ENCODE measurements around the gene GIPR.
A peak's percentile ranks its signal among the peaks of the same experiment; 100 is the strongest.

GIPR gene

DNA sequence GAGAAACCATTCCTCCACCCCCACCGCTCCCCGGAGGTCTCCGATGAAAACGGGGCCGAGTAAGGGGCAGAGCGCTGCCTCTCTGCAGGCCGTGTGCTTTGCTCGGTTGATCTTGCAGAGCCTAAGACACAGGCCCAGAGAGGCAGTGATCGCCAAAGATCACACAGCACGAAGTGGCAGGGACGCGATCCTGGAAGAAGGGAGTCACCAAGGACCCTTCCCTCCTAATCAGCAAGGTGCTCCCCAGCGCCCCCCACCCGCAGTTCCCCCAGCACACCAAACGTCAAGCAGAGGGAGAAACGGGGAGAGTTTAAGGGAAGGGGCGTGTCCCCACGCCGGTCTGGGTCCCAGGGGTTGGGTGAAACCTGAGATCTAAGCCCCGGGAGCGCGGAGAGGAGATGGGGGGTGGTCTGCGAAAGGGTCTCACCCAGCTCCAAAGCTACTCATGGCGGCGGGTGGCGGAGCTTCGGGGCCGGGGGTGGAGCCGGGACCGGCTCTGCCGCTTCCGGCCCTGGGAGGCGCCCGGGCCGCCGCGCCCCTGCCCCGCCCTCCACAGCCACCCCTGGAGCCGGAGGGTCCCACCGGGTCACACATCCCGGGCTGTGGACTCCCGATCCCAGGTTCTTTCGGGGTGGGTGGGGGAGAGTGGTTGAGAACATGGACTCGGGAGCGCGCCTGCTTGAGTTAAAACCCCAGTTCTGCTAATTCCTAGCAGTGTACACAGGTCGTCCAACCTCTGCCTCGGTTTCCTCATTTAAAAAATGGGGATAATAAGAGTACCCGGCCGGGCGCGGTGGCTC, 28.9 kb upstream of the GIPR start, which contains the start of gene EML2:
Gene EML2, minus strand, starts transcription at position 468 of the 800 bp plus-strand sequence. Its CDS starts 21 bp downstream, at position 447.
- H3K27me3 ChIP-seq (replicated peaks; ENCODE audit: control insufficient read depth, insufficient read depth, low read length), result no peaks in the 10 kb centered on the region
- peak; percentile 71 for DNase-seq (ENCODE audit: extremely low read depth, insufficient read length)
- no peaks in the 10 kb centered on the region; the same call in 1 of the 2 replicates for H3K36me3 ChIP-seq (ENCODE audit: control insufficient read depth, insufficient read depth, low read length)
- TF ChIP-seq, protein P1, sequence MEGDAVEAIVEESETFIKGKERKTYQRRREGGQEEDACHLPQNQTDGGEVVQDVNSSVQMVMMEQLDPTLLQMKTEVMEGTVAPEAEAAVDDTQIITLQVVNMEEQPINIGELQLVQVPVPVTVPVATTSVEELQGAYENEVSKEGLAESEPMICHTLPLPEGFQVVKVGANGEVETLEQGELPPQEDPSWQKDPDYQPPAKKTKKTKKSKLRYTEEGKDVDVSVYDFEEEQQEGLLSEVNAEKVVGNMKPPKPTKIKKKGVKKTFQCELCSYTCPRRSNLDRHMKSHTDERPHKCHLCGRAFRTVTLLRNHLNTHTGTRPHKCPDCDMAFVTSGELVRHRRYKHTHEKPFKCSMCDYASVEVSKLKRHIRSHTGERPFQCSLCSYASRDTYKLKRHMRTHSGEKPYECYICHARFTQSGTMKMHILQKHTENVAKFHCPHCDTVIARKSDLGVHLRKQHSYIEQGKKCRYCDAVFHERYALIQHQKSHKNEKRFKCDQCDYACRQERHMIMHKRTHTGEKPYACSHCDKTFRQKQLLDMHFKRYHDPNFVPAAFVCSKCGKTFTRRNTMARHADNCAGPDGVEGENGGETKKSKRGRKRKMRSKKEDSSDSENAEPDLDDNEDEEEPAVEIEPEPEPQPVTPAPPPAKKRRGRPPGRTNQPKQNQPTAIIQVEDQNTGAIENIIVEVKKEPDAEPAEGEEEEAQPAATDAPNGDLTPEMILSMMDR (IDR thresholded peaks at IDR 0.05; ENCODE audit: insufficient read depth, low read length, poor library complexity, severe bottlenecking), result peak; percentile 77
- H3K4me3 ChIP-seq (replicated peaks; ENCODE audit: low read depth, low read length), result peak within 1 kb of the TSS; percentile 88

DNA sequence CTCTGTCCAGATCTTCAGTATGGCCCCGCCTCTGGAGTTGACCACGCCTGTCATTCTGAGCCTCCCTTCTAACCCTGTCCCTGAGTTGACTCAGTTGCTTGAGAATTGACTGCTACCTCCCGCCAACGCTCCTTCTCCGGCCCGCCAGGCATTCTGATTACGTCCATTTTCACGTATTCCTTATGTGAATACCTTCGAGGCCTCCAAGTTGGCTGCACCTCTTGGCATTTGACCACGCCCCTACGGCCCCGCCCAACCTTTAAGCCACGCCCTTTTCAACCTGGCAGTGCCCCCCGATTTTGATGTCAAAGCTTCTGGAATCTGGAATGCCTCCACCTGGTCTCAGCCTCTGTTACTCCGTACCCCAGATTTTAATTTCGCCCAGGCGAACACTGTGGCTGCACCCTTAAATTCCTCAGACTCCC, 27.2 kb upstream of the GIPR start:
- Histone ChIP-seq H3K36me3 (ENCODE audit: control insufficient read depth, insufficient read depth, low read length) (no peaks in the 10 kb centered on the region; the same call in 1 of the 2 replicates), H3K27me3 (replicated peaks; ENCODE audit: control insufficient read depth, insufficient read depth, low read length) (no peaks in the 10 kb centered on the region), H3K4me3 (replicated peaks; ENCODE audit: low read depth, low read length) (peak overlapping the region; percentile 44)
- TF ChIP-seq, protein P1 (IDR thresholded peaks at IDR 0.05; ENCODE audit: insufficient read depth, low read length, poor library complexity, severe bottlenecking), result no peak
- peak; percentile 73 for DNase-seq (ENCODE audit: extremely low read depth, insufficient read length)

DNA sequence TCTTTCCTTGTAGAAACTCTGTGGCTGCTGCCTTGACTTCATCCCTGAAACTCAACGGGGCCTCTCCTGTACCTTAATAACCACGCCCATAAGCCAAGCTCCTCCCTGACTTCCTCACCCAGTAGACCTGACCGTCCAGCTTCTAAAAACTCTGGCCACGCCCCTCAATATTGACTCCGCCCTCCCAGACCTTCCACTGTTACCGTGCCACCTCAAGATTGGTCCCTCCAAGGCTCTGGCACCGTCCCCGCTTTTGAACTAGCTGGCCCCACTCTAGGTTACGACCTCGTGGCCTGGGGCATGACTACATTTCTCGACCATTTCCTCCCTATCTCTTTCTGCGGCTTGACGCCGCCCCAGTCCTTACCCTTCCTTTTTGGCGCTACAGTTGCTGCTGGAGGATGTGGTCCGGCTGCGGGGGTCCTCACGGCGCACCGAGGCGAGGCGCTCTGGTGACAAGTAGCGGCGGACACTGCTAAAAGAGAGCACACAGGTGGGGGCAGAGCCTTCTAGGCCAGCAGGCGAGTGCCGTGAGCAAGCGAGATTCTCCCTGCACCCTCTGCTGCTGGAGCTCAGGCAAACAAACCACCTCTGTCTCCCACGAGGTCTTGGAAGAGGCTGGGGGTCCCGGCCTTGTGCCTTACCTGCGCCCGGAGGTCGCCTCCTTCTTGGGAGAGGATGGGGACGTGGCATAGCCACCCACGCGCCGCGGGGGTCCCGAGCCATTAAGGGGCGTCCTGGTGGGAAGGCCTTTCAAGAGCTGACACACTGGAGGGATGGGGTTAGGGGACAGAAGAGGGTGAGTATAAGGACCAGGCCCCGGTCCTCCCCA, 26.5 kb upstream of the GIPR start:
- Histone ChIP-seq H3K27me3 (replicated peaks; ENCODE audit: control insufficient read depth, insufficient read depth, low read length) (no peaks in the 10 kb centered on the region), H3K4me3 (replicated peaks; ENCODE audit: low read depth, low read length) (peak overlapping the region; percentile 69), H3K36me3 (ENCODE audit: control insufficient read depth, insufficient read depth, low read length) (no peaks in the 10 kb centered on the region)
- TF ChIP-seq, protein P1 (IDR thresholded peaks at IDR 0.05; ENCODE audit: insufficient read depth, low read length, poor library complexity, severe bottlenecking), result no peak
- peak; percentile 85 for DNase-seq (ENCODE audit: extremely low read depth, insufficient read length)

DNA sequence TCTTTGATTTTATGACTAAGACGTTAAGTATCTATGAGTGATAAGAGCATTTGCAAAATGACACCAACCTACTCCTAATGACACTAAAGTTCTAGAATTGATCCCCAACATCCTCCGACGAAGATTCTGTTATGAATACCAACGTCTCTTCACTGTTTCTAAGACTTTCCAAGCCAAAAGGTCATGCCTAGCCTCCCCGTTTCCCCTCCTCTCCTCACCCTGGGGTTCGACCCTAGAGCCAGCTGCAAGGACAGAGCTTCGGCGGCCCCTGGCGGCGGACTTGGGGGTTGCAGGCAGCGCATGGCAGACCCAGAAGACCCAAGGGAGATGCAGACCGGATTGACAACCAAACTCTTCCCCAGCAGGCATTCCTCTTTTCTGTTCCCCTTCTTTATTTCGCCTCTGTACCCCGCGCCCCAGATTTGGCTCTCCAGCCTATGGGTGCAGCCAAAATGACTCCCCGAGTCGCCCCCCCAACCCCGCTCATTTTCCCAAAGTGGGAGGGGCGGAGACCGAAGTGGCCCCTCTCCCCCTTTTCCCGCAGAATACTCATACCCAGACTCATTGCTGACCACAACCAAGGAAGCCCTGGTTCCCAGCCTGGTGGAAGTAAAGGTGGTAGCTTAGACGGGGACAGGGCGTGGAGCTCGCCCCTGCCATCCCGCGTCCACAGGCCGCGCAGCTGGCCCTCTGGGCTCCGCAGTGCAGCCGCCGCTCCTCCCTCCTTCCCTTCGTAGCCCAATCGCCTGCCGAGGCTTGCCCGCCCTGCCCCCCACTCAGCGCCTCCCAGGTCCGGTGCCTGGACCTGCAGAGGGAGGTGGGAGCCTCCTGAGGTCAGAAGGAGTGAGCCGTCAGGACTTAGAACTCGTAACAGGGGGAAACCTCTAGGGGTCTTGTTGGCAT, 24.7 kb upstream of the GIPR start:
- Histone ChIP-seq H3K4me3 (replicated peaks; ENCODE audit: low read depth, low read length) (peak overlapping the region; percentile 69), H3K36me3 (ENCODE audit: control insufficient read depth, insufficient read depth, low read length) (no peaks in the 10 kb centered on the region), H3K27me3 (replicated peaks; ENCODE audit: control insufficient read depth, insufficient read depth, low read length) (no peaks in the 10 kb centered on the region)
- peak; percentile 95 for DNase-seq (ENCODE audit: extremely low read depth, insufficient read length)
- TF ChIP-seq, protein P1 (IDR thresholded peaks at IDR 0.05; ENCODE audit: insufficient read depth, low read length, poor library complexity, severe bottlenecking), result peak; percentile 99

Measured in GM06990 (cell line).